Pons (tissue), 1 donor: ENCODE results near the gene MAP9.
"Not testable (repeated sequence)": the region's sequence is repeated elsewhere in the genome, so short reads cannot be mapped to it uniquely, and the experiment has no call there.

ENCODE experiments used
- DNase-seq: peaks from one replicate; pipeline ENCODE4 v3.0.0-alpha.2; 2016; ENCODE audit warnings: low spot score

MAP9 gene

GRCh38 chr4:155342142-155342541 lies 34.6 kb downstream of the MAP9 start:
- peak; percentile 16 for DNase-seq

DNA sequence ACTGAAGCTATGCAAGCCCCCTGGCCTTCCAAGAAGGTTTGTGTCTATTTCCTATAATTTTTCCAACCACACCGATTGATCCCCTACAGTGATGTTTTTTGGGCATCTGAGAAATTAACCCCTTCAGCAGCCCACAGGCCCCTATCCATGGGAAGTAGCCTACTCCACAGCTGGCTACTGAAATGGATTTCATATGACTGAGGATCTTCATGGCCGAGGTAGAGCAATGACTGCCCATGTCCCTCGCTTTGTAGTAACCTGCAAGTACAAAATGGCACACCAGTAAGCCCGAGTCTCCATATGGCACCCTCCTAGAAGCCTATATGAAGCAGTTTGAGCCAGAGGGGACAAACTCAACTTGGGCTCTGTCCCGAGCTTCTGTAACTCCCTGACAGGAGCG lies 36.8 kb downstream of the MAP9 start:
- no peak for DNase-seq

- no peak for DNase-seq
These were observed 37.2 kb downstream of the MAP9 start for GRCh38 chr4:155339588-155339987.

DNA sequence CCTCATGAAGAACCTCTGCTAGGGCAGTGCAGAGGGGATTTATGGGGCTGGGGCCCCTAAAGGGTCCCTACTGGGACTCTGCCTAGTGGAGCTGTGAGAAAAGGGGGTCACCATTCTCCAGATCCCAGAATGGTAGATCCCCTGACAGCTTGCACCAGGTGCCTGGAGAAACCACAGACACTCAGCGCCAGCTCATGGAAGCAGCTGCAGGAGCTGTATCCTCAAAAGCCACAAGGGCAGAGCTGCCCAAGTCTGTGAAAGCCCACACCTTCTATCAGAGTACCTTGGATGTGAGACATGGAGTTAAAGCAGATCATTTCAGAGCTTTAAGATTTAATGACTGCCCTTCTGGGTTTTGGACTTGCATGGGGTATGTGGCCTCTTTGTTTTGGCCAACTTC lies 38.6 kb downstream of the MAP9 start:
- DNase-seq: no peak

GRCh38 chr4:155336242-155336641 lies 40.5 kb downstream of the MAP9 start:
- DNase-seq: no peak

- DNase-seq: no peak
These were observed 45.3 kb downstream of the MAP9 start for GRCh38 chr4:155331478-155331877.

- DNase-seq: no peak
These were observed 54.0 kb downstream of the MAP9 start for GRCh38 chr4:155322782-155323181.

GRCh38 chr4:155321006-155321405 lies 55.8 kb downstream of the MAP9 start:
- no peak for DNase-seq

- no peak for DNase-seq
These were observed 57.2 kb downstream of the MAP9 start for GRCh38 chr4:155319516-155319915.

DNA sequence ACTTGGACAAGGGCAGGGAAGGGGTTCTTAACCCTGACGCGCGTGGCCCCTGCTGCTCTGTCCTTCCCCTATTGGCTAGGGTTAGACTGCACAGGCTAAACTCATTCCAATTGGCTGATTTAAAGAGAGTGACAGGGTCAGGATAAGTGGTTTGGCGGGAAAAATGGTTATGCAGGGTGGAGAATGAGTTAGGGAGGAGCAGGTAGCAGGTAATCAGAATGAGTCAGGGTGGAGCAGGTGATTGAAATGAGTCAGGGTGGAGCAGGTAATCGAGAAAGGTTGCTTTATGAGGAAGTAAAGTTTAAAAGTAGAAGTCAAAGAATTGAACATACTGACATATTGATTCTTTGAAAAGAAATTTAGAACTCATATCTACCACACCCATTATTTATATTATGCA lies 64.7 kb downstream of the MAP9 start:
- not testable (repeated sequence) for DNase-seq

DNA sequence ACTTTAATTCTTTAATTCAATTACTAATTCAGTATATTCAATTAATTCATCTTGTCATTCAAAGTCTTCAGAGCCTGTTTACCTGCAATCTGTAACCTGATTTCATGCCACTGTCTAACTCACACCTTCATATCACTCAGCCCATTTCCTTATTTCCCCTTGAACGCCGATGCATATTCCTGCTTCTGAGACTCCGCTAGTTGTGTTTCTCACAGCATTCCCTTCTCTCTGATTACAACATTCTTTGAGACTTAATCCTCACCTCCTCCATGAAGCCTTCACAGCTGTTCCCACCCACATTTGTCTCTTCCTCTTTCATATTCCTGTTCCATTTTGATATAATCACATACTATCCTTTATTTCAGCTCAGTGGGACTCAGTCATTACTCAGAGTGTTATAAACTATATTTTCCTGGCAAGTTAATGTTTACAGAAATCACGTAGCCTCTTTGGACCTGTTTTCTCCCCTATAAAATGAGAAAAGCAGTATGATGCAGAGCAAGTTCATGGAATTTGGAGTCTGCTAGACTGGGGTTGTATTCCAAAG lies 69.0 kb downstream of the MAP9 start:
- no peak for DNase-seq

- DNase-seq: no peak
These were observed 71.1 kb downstream of the MAP9 start for GRCh38 chr4:155305619-155306018.

- DNase-seq: no peak
These were observed 72.4 kb downstream of the MAP9 start for GRCh38 chr4:155304375-155304774.

DNA sequence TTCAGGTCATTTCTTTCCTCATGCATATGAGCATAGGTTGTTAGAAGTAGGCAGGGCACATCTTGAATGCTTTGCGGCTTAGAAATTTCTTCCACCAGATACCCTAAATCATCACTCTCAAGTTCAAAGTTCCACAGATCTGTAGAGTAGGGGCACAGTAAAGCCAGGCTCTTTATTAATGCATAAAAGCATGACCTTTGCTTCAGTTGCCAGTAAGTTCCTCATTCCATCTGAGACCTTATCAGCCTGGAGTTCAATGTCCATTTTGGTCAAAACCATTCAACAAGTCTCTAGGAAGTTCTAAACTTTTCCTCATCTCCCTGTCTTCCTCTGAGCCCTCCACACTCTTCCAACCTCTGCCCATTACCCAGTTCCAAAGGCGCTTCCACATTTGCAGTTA lies 77.7 kb downstream of the MAP9 start:
- DNase-seq: no peak
